ENCODE results near the gene SHD. TPM values are rescaled to one million over a fixed set of nuclear protein-coding genes. Genes with fewer than 3 reads are reported as not detected.

SHD gene
- polyA plus RNA-seq, 6 donors from 2014 or later = not detected

DNA sequence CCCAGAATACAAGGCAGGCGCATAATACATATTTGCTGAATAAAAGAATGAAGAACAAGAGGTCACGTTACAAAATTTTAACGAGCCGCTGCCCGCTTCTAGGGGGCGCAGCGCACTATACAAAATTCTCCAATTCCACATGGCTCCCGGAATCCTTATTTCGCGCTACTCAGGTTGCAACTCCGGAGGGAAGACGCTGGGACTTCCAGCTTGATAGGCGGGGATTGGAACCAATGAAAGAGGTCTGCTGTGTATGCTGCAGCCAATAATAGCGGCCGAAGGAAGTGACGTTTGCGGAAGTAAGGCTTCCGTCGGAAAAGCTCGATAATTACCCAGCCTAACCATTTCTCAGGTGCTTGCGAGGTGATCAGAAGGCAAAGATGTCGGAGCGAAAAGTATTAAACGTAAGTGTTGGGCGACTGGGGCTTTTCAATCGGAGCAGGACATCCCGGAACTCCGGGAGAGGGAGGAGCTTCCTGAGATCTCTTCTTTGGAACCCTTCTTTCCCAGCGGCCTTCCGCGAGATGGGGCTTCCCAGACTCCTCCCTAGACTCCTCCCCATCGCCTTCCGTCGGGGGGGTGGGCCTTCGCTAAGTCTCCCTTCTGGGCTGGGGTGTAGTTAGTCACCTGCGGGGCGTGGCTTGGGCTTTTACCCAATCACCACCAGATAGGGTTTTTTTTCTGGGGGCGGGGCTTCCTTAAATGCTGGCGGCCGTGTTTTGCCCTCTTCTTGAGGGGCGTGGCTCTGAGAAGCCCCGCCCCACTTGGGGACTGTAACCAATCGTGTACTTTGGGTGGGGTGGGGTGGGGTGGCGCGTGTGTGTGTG lies 32.1 kb upstream of the SHD start, which contains the start of gene YJU2:
YJU2 (plus strand) TSS at position 314 of the 827 bp plus-strand sequence; CDS start at position 381, 67 bp downstream.
- Mint-ChIP-seq H3K4me1 (peaks cover 22 to 37% (median 30%) of the 10 kb centered on the region in 3 donors), H3K36me3 (peaks cover 0 to 29% of the 10 kb centered on the region in 2 donors), H3K27ac (peak within 1 kb of the TSS; percentile 99 to 100 (median 100)), H3K27me3 (no peaks in the 10 kb centered on the region), H3K9me3 (peaks cover 0 to 3% (median 0%) of the 10 kb centered on the region in 7 donors), H3K4me3 (peak within 1 kb of the TSS; percentile 84 to 100 (median 98))
- ATAC-seq (ENCODE audit: low read depth in 2 of 2) = peak; percentile 90 to 91
- peak; percentile 98 for DNase-seq

DNA sequence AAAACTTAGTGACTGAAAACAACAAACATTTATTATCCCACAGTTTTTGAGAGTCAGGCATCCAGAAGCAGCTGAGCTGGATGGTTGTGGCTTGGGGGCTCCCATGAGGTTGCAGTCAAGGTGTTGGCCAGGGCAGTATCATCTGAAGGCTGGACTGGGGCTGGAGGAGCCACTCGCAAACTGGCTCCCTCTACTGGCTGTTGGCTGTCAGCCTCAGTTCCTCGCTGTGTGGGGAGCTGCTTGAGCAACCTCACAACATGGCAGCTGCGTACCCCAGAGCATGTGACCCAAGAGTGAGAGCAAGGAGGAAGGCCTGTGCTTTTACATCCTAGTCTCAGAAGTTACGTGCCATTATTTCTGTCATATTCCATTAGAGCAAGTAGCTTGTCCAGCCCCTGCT lies 22.5 kb upstream of the SHD start:
- DNase-seq (no peak), ATAC-seq (ENCODE audit: low read depth in 2 of 2) (no peak)
- Mint-ChIP-seq H3K4me3 (no peak overlapping the region), H3K36me3 (peaks cover 11% of the 10 kb centered on the region in 2 donors), H3K27me3 (no peaks in the 10 kb centered on the region), H3K27ac (no peak overlapping the region), H3K4me1 (peaks cover 6 to 12% (median 10%) of the 10 kb centered on the region in 3 donors), H3K9me3 (peaks cover 0 to 6% (median 2%) of the 10 kb centered on the region in 7 donors)

DNA sequence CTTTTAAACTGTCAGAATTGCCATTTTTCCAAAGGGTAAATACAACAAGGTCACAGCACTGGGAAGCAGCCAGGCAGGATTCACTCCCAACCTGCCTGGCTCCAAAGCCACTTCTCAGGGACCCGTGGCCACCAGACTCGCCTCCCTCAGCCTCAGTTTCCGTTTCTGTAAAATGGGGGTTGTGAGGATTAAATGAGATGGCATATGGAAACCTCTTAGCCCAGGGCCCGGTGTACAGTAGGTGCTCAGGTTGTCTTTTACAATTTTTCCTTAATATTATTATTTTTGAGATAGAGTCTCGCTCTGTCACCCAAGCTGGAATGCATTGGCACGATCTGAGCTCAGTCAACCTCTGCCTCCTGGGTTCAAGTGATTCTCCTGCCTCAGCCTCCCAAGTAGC lies 22.0 kb upstream of the SHD start:
- H3K4me1 Mint-ChIP-seq = peaks cover 6 to 12% (median 10%) of the 10 kb centered on the region in 3 donors
- peaks cover 11% of the 10 kb centered on the region in 2 donors for H3K36me3 Mint-ChIP-seq
- ATAC-seq (ENCODE audit: low read depth in 2 of 2) = no peak
- H3K27me3 Mint-ChIP-seq = no peaks in the 10 kb centered on the region
- no peak overlapping the region for H3K4me3 Mint-ChIP-seq
- no peak for DNase-seq
- no peak overlapping the region for H3K27ac Mint-ChIP-seq
- peaks cover 0 to 6% (median 2%) of the 10 kb centered on the region in 7 donors for H3K9me3 Mint-ChIP-seq

DNA sequence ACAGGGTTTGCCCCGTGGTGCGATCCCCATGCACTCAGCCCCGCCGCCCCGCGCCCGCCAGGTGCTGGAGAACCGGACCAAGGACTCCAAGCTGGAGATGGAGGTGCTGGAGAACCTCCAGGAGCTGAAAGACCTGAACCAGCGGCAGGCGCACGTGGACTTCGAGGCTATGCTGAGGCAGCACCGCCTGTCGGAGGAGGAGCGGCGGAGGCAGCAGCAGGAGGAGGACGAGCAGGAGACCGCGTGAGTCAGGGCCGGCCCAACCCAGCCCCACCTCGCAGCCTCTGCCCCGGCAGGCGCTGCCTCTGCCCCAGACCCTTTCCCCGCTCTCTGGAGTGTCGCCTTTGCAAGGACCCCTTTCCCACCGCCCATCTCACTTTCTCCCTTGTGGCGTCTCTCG lies 20.9 kb upstream of the SHD start:
- H3K9me3 Mint-ChIP-seq = peaks cover 0 to 6% (median 2%) of the 10 kb centered on the region in 7 donors
- H3K36me3 Mint-ChIP-seq = peaks cover 11% of the 10 kb centered on the region in 2 donors
- H3K27ac Mint-ChIP-seq = no peak overlapping the region
- H3K4me1 Mint-ChIP-seq = peaks cover 6 to 12% (median 10%) of the 10 kb centered on the region in 3 donors
- no peaks in the 10 kb centered on the region for H3K27me3 Mint-ChIP-seq
- DNase-seq = no peak
- no peak for ATAC-seq (ENCODE audit: low read depth in 2 of 2)
- no peak overlapping the region for H3K4me3 Mint-ChIP-seq

DNA sequence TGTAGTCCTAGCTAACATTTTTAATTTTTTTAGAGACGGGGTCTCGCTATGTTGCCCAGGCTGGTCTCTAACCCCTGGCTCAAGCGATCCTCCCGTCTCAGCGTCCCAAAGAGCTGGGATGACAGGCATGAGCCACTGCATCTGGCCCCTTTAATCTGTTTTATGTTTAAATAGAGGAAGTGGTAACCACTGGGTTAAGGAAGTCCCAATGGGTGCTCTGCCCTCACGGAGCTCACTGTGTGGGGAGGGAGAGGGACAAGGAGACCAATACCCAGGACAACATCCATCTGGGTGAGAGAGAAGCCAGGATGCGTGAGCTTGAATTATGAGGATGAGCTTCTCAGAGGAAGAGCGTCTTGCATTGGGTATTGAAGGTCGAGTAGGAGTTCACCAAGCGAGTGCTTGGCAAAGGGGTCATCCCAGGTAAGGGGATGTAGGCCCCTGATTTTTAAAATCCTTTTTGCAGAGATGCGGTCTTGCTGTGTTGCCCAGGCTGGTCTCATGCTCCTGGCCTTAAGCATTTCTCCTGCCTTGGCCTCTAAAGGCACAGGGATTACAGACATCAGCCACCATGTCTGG lies 18.4 kb upstream of the SHD start:
- no peaks in the 10 kb centered on the region for H3K27me3 Mint-ChIP-seq

DNA sequence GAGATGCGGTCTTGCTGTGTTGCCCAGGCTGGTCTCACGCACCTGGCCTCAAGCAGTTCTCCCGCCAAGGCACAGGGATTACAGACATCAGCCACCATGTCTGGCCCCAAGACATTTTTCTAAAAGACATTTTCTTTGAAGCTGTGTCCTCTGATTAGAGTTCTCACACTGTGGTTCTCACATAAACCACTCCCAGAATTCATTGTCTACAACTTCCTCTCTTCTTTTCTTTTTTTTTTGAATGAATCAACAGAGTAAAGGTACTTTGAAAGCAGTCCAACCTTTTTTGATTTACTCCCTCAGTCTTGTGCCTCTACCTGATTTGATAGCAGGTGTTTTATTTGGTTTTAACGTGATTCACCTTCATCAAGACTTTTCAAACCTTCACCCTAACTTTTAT lies 14.3 kb upstream of the SHD start:
- Mint-ChIP-seq H3K36me3 (peaks cover 9 to 23% of the 10 kb centered on the region in 2 donors), H3K9me3 (no peaks in the 10 kb centered on the region), H3K4me1 (peaks cover 15 to 23% (median 21%) of the 10 kb centered on the region in 3 donors), H3K4me3 (no peak overlapping the region), H3K27ac (peak overlapping the region in 2 of 6 donors; percentile 13 to 80), H3K27me3 (no peaks in the 10 kb centered on the region)
- ATAC-seq (ENCODE audit: low read depth in 2 of 2) (no peak), DNase-seq (no peak)

More for the DNA sequence above, 18.4 kb upstream of the SHD start:
- Mint-ChIP-seq H3K9me3 (peaks cover 0 to 2% (median 0%) of the 10 kb centered on the region in 7 donors), H3K36me3 (peaks cover 0 to 4% of the 10 kb centered on the region in 2 donors), H3K4me3 (peak overlapping the region in 1 of 8 donors; percentile 75), H3K27ac (peak overlapping the region in 3 of 6 donors; percentile 4 to 97 (median 47)), H3K4me1 (peaks cover 4 to 10% (median 5%) of the 10 kb centered on the region in 3 donors)
- DNase-seq = no peak
- ATAC-seq (ENCODE audit: low read depth in 2 of 2) = peak; percentile 55 to 68

DNA sequence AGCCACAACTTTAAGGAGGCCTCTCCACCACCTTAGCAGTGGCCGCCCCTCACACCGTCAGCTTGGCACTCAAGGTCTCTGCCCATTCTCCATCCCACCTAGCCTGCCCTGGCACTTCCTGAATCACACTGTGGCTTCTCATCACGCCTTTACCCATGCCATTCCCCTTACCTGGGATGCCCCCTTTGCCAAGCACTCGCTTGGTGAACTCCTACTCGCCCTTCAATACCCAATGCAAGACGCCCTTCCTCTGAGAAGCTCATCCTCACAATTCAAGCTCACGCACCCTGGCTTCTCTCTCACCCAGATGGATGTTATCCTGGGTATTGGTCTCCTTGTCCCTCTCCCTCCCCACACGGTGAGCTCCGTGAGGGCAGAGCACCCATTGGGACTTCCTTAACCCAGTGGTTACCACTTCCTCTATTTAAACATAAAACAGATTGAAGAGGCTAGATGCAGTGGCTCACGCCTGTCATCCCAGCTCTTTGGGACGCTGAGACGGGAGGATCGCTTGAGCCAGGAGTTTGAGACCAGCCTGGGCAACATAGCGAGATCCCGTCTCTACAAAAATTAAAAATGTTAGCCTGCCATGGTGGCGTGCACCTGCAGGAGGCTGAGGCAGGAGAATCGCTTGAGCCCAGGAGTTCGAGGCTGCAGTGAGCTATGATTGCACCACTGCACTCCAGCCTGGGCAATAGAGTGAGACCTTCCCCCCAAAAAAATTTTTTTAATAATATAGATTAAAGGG lies 12.6 kb upstream of the SHD start:
- H3K4me3 Mint-ChIP-seq = peak overlapping the region in 1 of 8 donors; percentile 21
- peak overlapping the region in 5 of 6 donors; percentile 7 to 92 (median 46) for H3K27ac Mint-ChIP-seq

DNA sequence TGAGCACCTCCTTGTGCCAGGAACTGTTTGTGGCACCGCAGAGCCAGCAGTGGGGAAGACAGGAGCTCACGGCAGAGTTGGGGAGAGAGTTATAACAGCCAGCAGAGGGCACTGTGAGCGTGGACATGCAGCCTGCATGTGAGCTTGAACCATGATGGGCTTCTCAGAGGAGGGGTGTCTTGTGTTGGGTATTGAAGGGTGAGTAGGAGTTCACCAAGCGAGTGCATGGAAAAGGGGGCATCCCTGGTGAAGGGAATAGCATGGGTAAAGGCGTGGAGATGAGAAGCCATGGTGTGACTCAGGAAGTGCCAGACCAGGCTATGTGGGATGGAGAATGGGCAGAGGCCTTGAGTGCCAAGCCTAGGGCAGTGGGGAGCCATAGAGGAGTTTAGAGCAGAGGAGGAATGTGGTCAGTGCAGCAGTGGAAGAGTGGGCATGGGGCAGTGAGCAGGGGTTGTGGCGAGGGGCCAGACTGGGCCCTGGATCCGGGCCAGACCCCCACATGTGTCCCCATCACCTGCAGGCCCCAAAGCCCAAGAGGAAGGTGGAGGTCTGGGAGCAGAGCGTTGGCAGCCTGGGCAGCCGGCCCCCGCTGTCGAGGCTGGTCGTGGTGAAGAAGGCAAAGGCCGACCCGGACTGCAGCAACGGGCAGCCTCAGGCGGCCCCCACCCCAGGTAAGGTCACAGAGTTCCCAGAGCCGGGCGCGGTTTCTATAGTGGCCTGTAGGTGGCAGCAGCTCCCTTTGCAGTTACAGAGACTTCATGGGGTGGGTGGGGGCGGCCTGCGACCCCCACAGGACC lies 11.8 kb upstream of the SHD start:
- no peaks in the 10 kb centered on the region for H3K9me3 Mint-ChIP-seq
- H3K36me3 Mint-ChIP-seq = peaks cover 9 to 23% of the 10 kb centered on the region in 2 donors
- no peaks in the 10 kb centered on the region for H3K27me3 Mint-ChIP-seq
- peak overlapping the region in 3 of 6 donors; percentile 1 to 98 (median 60) for H3K27ac Mint-ChIP-seq
- ATAC-seq (ENCODE audit: low read depth in 2 of 2) (peak; percentile 67 to 74), DNase-seq (peak; percentile 59)
- peaks cover 11 to 17% (median 15%) of the 10 kb centered on the region in 3 donors for H3K4me1 Mint-ChIP-seq
- peak overlapping the region in 2 of 8 donors; percentile 35 to 72 for H3K4me3 Mint-ChIP-seq

More for the DNA sequence above, 12.6 kb upstream of the SHD start:
- no peaks in the 10 kb centered on the region for H3K9me3 Mint-ChIP-seq
- ATAC-seq (ENCODE audit: low read depth in 2 of 2) (peak; percentile 24 to 27), DNase-seq (no peak)
- peaks cover 11 to 17% (median 15%) of the 10 kb centered on the region in 3 donors for H3K4me1 Mint-ChIP-seq
- H3K27me3 Mint-ChIP-seq = no peaks in the 10 kb centered on the region
- H3K36me3 Mint-ChIP-seq = peaks cover 9 to 23% of the 10 kb centered on the region in 2 donors

DNA sequence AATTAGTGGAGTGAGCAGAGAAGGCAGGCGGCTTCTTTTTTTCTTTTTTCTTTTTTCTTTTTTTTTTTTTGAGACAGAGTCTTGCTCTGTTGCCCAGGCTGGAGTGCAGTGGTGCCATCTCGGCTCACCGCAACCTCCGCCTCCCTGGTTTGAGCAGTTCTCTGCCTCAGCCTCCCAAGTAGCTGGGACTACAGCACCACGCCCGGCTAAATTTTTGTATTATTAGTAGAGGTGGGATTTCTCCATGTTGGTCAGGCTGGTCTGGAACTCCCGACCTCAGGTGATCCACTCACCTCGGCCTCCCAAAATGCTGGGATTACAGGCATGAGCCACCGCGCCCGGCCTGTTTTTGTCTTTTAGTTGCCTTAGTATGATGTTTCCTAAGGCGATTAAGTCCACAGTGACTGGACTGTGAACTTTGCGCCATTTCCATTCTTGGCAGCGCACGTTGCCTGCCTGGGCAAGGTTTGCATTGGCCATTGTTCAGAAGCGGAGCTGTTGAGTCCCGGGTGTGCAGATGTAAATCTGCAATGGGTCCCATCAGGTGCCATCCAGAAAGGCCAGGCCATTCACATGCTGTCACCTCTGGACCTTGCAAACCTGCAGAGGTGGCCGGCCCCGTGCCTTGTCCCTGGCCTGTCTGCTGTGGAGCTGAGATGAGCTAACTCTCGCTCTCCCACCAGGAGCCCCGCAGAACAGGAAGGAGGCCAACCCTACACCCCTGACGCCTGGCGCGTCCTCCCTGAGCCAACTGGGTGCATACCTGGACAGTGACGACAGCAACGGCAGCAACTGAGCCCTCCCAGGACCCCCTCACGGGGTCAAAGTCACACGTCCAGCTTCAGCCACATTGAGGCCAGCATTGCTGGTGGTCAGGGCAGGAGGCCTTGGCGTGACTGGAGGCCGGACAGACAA lies 10.9 kb upstream of the SHD start:
- peak overlapping the region in 3 of 6 donors; percentile 1 to 98 (median 29) for H3K27ac Mint-ChIP-seq
- ATAC-seq (ENCODE audit: low read depth in 2 of 2) = no peak
- peaks cover 9 to 23% of the 10 kb centered on the region in 2 donors for H3K36me3 Mint-ChIP-seq

DNA sequence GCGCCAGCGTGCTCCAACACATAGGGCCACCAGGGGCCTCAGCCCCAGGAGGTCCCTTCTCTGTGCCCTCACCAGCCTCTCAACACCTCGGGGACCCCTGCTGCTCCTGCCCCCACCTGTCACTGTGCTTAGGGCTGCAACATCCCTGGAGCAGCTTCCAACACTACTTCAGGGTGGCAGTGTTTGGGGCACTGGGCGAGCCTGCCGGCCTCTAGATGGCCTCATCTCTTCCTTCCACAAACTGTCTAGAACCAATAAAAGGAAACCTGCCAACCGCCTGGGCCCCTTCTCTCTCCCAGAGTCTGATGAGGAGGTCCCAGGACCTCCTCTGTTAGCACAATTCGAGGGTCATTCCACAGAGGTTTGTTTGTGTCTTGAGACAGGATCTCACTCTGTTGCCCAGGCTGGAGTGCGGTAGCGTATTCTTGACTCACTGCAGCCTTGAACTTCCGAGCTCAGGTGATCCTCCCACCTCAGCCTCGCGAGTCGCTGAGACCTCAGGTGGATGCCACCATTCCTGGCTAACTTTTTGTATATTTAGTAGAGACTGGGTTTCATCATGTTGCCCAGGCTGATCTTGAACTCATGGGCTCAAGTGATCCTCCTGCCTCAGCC lies 10.1 kb upstream of the SHD start:
- no peak for ATAC-seq (ENCODE audit: low read depth in 2 of 2)
- H3K27me3 Mint-ChIP-seq = no peaks in the 10 kb centered on the region
- H3K36me3 Mint-ChIP-seq = peaks cover 9 to 23% of the 10 kb centered on the region in 2 donors
- H3K9me3 Mint-ChIP-seq = no peaks in the 10 kb centered on the region
- H3K4me1 Mint-ChIP-seq = peaks cover 11 to 17% (median 15%) of the 10 kb centered on the region in 3 donors
- peak overlapping the region in 1 of 8 donors; percentile 10 for H3K4me3 Mint-ChIP-seq
- no peak for DNase-seq
- H3K27ac Mint-ChIP-seq = peak overlapping the region in 2 of 6 donors; percentile 37 to 85

More for the DNA sequence above, 10.9 kb upstream of the SHD start:
- Mint-ChIP-seq H3K27me3 (no peaks in the 10 kb centered on the region), H3K4me3 (no peak overlapping the region), H3K4me1 (peaks cover 11 to 17% (median 15%) of the 10 kb centered on the region in 3 donors), H3K9me3 (no peaks in the 10 kb centered on the region)
- no peak for DNase-seq

DNA sequence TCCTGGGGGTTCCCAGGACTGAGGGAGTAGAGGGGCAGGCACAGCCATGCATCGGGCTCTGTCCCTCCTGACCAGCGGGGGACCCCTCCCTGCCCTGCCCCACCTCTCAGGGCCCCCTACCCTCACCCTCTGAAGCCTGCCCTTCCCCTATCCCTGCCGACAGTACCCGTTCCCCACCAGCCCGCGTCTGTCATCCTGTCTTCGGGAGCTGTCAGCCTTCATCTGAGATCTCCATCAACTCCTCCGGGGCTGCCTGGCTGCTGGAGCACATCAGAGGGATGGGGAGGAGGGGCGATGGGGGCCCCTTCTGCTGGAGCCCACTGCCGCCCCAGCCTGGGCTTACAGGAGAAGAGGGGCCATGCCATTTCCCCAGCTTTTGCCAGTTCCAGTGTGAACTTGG lies 6.2 kb upstream of the SHD start:
- ATAC-seq (ENCODE audit: low read depth in 2 of 2) = no peak
- peaks cover 0 to 6% (median 0%) of the 10 kb centered on the region in 3 donors for H3K27me3 Mint-ChIP-seq
- H3K4me1 Mint-ChIP-seq = no peaks in the 10 kb centered on the region
- DNase-seq = no peak
- H3K4me3 Mint-ChIP-seq = no peak overlapping the region
- H3K27ac Mint-ChIP-seq = no peak overlapping the region
- H3K9me3 Mint-ChIP-seq = no peaks in the 10 kb centered on the region
- H3K36me3 Mint-ChIP-seq = peaks cover 0 to 7% of the 10 kb centered on the region in 2 donors
